Spleen (tissue), 11 donors: ENCODE measurements around the gene JCHAIN. TPM values are rescaled to one million over a fixed set of nuclear protein-coding genes. Genes with fewer than 3 reads are reported as not detected.
A peak's percentile ranks its signal among the peaks of the same experiment; 100 is the strongest.
"Not testable (repeated sequence)": the region's sequence is repeated elsewhere in the genome, so short reads cannot be mapped to it uniquely, and the experiment has no call there.

Experiments
- DNase-seq: peaks from one replicate; pipeline ENCODE4 v3.0.0-alpha.2; 2020
- H3K27ac ChIP-seq, 8 donors: fragments of 200-600 bp; sonication (generic) in 7 of 8; 1 replicate in 4 of 8; 2 replicates in 4 of 8; pipeline versions ENCODE4 v1.5.0 to v1.8.0; 2016 to 2021; ENCODE audit warnings: inconsistent platforms in 4 of 8, mild to moderate bottlenecking in 4 of 8, moderate library complexity in 1 of 8
- H3K27me3 ChIP-seq, 7 donors: fragments of 200-600 bp; sonication (generic) in 6 of 7; replicated peaks in 1 of 7; 1 replicate in 4 of 7; 2 replicates in 3 of 7; pipeline versions ENCODE4 v1.5.0 to v1.8.0; 2016 to 2021; ENCODE audit warnings: inconsistent platforms in 3 of 7, mild to moderate bottlenecking in 1 of 7
- H3K36me3 ChIP-seq, 6 donors: fragments of 200-600 bp; sonication (generic) in 5 of 6; 1 replicate in 4 of 6; 2 replicates in 2 of 6; pipeline versions ENCODE4 v1.5.0 to v1.8.0; 2016 to 2021; ENCODE audit warnings: inconsistent platforms in 2 of 6
- H3K4me1 ChIP-seq, 6 donors: fragments of 200-600 bp; sonication (generic) in 5 of 6; 1 replicate in 3 of 6; 2 replicates in 3 of 6; pipeline versions ENCODE4 v1.5.0 to v1.8.0; 2016 to 2021; ENCODE audit warnings: inconsistent platforms in 3 of 6
- H3K4me3 ChIP-seq, 8 donors: fragments of 200-600 bp; sonication (generic) in 7 of 8; 1 replicate in 4 of 8; 2 replicates in 4 of 8; pipeline versions ENCODE4 v1.5.0 to v1.8.0; 2016 to 2021; ENCODE audit warnings: inconsistent platforms in 4 of 8, mild to moderate bottlenecking in 4 of 8, moderate library complexity in 2 of 8
- H3K9me3 ChIP-seq, 8 donors: fragments of 200-600 bp; sonication (generic) in 7 of 8; 1 replicate in 4 of 8; 2 replicates in 4 of 8; pipeline versions ENCODE4 v1.5.0 to v1.8.0; 2016 to 2021; ENCODE audit warnings: inconsistent platforms in 4 of 8
- POLR2A ChIP-seq, 3 donors: fragments of 450-650 bp; IDR thresholded peaks; one replicate each; pipeline ENCODE4 v1.5.1; 2017; ENCODE audit warnings: antibody characterized with exemption in 3 of 3, mild to moderate bottlenecking in 1 of 3
- POLR2AphosphoS5 ChIP-seq, 3 donors: sonication (generic); formaldehyde crosslinking; IDR thresholded peaks; one replicate each; pipeline ENCODE4 v1.5.1; 2017; ENCODE audit warnings: antibody characterized with exemption in 3 of 3
- WGBS, 5 donors: extraction: QIAGEN DNeasy Blood & Tissue Kit in 3 of 5; methylation state at CpG; one replicate each; pipeline versions ENCODE4 v1.1.5 to v1.1.7; 2013 to 2018; 5-methylcytosine and 5-hydroxymethylcytosine counted together
- intact Hi-C: fragments of 100-400 bp; cut with DNase I; formaldehyde crosslinking; loops from one replicate; pipeline ENCODE4 v1.15.0; 2023; ENCODE audit warnings: low total_unique reads
- polyA plus RNA-seq, 3 donors: library from polyadenylated mRNA; stranded (reverse); fragments of 200-250 nt; gene quantifications; one replicate each; pipeline ENCODE4 v1.2.1, GENCODE V29; 2013
- total RNA-seq, 7 donors: library from RNA; depleted of rRNA in 3 of 7; stranded (reverse); fragments of >200 nt in 3 of 7; fragmentation: NEBNext Ultra II Directional in 4 of 7; extraction: Animal tissue kit (Norgen Biotek cat#: 25700) in 4 of 7; gene quantifications; one replicate each; pipeline versions ENCODE4 v1.1.0 to v1.2.1, GENCODE V29; 2016 to 2021
- TF ChIP-seq, protein P1 (sequence below), 11 experiments: fragments of 200-600 bp in 7 of 11; fragments of 450-650 bp in 4 of 11; sonication (generic) in 4 of 11; IDR thresholded peaks in 8 of 11; conservative IDR thresholded peaks in 3 of 11; 1 replicate in 7 of 11; 2 replicates in 4 of 11; pipeline versions ENCODE4 v1.4.0 to v1.8.0; 2016 to 2021; ENCODE audit warnings: antibody characterized with exemption in 11 of 11, inconsistent platforms in 4 of 11, mild to moderate bottlenecking in 1 of 11
- donor health status: healthy with polysubstance abuse.
- donor health status: DM: no; HTN: no; CAD: no; lungs with moderate emphysema.
- donor health status: DM: no; HTN: no; CAD: no.
- donor health status: Bipolar disorder and iron deficiency.
- donor health status: healthy.
- donor health status: DM: no; HTN: no; CAD: no.
- donor health status: DM: yes; HTN: yes; CAD: no.

JCHAIN gene
- total and polyA plus RNA-seq, 10 donors: 64.8 to 1,125 (median 383) TPM

DNA sequence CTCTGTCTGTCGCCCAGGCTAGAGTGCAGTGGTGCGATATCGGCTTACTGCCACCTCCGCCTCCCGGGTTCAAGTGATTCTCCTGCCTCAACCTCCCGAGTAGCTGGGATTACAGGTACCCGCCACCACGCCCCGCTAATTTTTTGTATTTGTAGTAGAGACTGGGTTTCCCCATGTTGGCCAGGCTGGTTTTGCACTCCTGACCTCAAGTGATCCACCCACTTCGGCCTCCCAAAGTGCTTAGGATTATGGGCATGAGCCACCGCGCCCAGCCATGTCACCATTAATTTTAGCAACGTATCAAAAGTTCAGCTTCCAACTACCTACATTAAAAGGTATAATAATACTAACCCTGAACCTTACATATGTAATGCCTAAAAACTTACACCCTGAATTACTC is 21.1 kb upstream of the JCHAIN start:
- WGBS, 5 donors: 68 to 74% (median 69%) methylated on average over 13 of the region's 13 CpGs
- peak; percentile 73 for DNase-seq
- H3K27me3 ChIP-seq: no peaks in the 10 kb centered on the region
- peaks cover 0 to 20% (median 5%) of the 10 kb centered on the region in 6 donors for H3K36me3 ChIP-seq
- peak overlapping the region; percentile 89 to 99 (median 92) for H3K27ac ChIP-seq
- H3K9me3 ChIP-seq: no peaks in the 10 kb centered on the region
- TF ChIP-seq POLR2AphosphoS5 (IDR thresholded peaks at IDR 0.05) (no peak), POLR2A (IDR thresholded peaks at IDR 0.05) (no peak)
- TF ChIP-seq, protein P1, sequence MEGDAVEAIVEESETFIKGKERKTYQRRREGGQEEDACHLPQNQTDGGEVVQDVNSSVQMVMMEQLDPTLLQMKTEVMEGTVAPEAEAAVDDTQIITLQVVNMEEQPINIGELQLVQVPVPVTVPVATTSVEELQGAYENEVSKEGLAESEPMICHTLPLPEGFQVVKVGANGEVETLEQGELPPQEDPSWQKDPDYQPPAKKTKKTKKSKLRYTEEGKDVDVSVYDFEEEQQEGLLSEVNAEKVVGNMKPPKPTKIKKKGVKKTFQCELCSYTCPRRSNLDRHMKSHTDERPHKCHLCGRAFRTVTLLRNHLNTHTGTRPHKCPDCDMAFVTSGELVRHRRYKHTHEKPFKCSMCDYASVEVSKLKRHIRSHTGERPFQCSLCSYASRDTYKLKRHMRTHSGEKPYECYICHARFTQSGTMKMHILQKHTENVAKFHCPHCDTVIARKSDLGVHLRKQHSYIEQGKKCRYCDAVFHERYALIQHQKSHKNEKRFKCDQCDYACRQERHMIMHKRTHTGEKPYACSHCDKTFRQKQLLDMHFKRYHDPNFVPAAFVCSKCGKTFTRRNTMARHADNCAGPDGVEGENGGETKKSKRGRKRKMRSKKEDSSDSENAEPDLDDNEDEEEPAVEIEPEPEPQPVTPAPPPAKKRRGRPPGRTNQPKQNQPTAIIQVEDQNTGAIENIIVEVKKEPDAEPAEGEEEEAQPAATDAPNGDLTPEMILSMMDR (IDR thresholded peaks at IDR 0.05 in 8 of 11, conservative IDR thresholded peaks at IDR 0.05 in 3 of 11): no peak
- peaks cover 26 to 49% (median 45%) of the 10 kb centered on the region in 6 donors for H3K4me1 ChIP-seq
- H3K4me3 ChIP-seq: peak overlapping the region; percentile 73 to 84 (median 82)
- intact Hi-C loops: loop anchor here (10.0 kb wide), 1 partner anchor 307 kb away; the partner anchor contains the start of gene DCK

- H3K4me3 ChIP-seq, DNase-seq, H3K27me3 ChIP-seq, H3K36me3 ChIP-seq, H3K9me3 ChIP-seq: not testable (repeated sequence)
- intact Hi-C loops: loop anchor here (10.0 kb wide), 1 partner anchor 313 kb away; the partner anchor contains the start of gene DCK
- H3K27ac ChIP-seq: peak overlapping the region in 1 of 8 donors; percentile 16
- WGBS, 5 donors: 79 to 87% (median 84%) methylated on average over 3 of the region's 3 CpGs
- peaks cover 5 to 52% (median 15%) of the 10 kb centered on the region in 6 donors for H3K4me1 ChIP-seq
Observed at GRCh38 chr4:70682142-70682541, 15.8 kb upstream of the JCHAIN start.

DNA sequence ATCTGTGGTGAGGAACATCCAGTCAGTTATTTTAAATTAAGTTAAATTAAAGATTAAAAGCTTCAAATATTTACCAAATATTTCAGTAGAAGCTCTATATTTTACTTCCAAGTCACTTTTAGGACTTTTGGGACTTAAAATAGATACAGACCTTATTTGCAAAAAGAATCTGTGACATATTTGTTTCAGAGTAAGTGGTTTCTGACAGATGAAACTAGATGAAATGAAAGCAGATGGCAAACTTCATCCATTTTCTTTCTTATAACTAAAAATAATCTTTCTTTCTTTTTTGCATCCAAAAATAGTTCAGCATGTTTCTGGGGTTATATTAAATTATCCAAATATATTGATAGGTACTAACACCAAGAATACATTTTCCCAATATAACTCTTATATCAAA is 15.4 kb upstream of the JCHAIN start:
- H3K4me1 ChIP-seq: peaks cover 3 to 52% (median 14%) of the 10 kb centered on the region in 6 donors
- no peak overlapping the region for H3K4me3 ChIP-seq
- no peaks in the 10 kb centered on the region for H3K36me3 ChIP-seq
- H3K27me3 ChIP-seq: no peaks in the 10 kb centered on the region
- peak overlapping the region in 1 of 8 donors; percentile 16 for H3K27ac ChIP-seq
- H3K9me3 ChIP-seq: no peaks in the 10 kb centered on the region
- intact Hi-C loops: loop anchor here (10.0 kb wide), 1 partner anchor 313 kb away; the partner anchor contains the start of gene DCK
- no peak for TF ChIP-seq POLR2AphosphoS5 (IDR thresholded peaks at IDR 0.05)
- TF ChIP-seq POLR2A (IDR thresholded peaks at IDR 0.05): no peak
- TF ChIP-seq, protein P1 (IDR thresholded peaks at IDR 0.05 in 8 of 11, conservative IDR thresholded peaks at IDR 0.05 in 3 of 11): no peak
- DNase-seq: no peak

- no peak for DNase-seq
- H3K27ac ChIP-seq: peak overlapping the region in 1 of 8 donors; percentile 16
- H3K36me3 ChIP-seq: no peaks in the 10 kb centered on the region
- no peaks in the 10 kb centered on the region for H3K9me3 ChIP-seq
- intact Hi-C loops: loop anchor here (10.0 kb wide), 1 partner anchor 314 kb away; the partner anchor contains the start of gene DCK
- TF ChIP-seq POLR2AphosphoS5 (IDR thresholded peaks at IDR 0.05) (no peak), POLR2A (IDR thresholded peaks at IDR 0.05) (no peak)
- TF ChIP-seq, protein P1 (IDR thresholded peaks at IDR 0.05 in 8 of 11, conservative IDR thresholded peaks at IDR 0.05 in 3 of 11): no peak
- H3K4me3 ChIP-seq: no peak overlapping the region
- H3K4me1 ChIP-seq: peaks cover 3 to 58% (median 19%) of the 10 kb centered on the region in 6 donors
- no peaks in the 10 kb centered on the region for H3K27me3 ChIP-seq
Observed at GRCh38 chr4:70680934-70681333, 14.6 kb upstream of the JCHAIN start.
